Activated CD8-positive, alpha-beta T cell treated with anti-CD3 and anti-CD28 coated beads for 36 hours (primary cell): ENCODE data around the gene CABLES1. TPM values are rescaled to one million over a fixed set of nuclear protein-coding genes. Genes with fewer than 3 reads are reported as not detected.

ENCODE experiments used
- ATAC-seq: fragments of 200-7000 bp; cut with Tn5 transposase; one replicate; pipeline ENCODE4 v1.10.0; 2021; ENCODE audit warnings: mild to moderate bottlenecking, moderate library complexity
- CTCF ChIA-PET: fragments of 350-600 bp; sonication (Branson Sonifier 250); formaldehyde crosslinking; loops from one replicate; lab custom pipeline; 2021; ENCODE audit warnings: antibody characterized with exemption; lab: Charles Lee
- POLR2A ChIA-PET: fragments of 350-600 bp; sonication (Branson Sonifier 250); formaldehyde crosslinking; loops from one replicate; lab custom pipeline; 2021; ENCODE audit warnings: antibody characterized with exemption; lab: Charles Lee
- DNase-seq: peaks from one replicate; pipeline ENCODE4 v3.0.0-alpha.2; 2020
- H3K27ac Mint-ChIP-seq: one replicate; pipeline ENCODE4 v1.8.0; 2021; ENCODE audit warnings: mild to moderate bottlenecking, mixed read lengths
- H3K27me3 Mint-ChIP-seq: one replicate; pipeline ENCODE4 v1.8.0; 2021; ENCODE audit warnings: mixed read lengths
- H3K36me3 Mint-ChIP-seq: one replicate; pipeline ENCODE4 v1.8.0; 2021; ENCODE audit warnings: low read depth, mixed read lengths
- H3K4me1 Mint-ChIP-seq: one replicate; pipeline ENCODE4 v1.8.0; 2021; ENCODE audit warnings: low read depth, mixed read lengths
- H3K4me3 Mint-ChIP-seq: one replicate; pipeline ENCODE4 v1.8.0; 2021; ENCODE audit warnings: mild to moderate bottlenecking, moderate library complexity, mixed read lengths
- H3K9me3 Mint-ChIP-seq: one replicate; pipeline ENCODE4 v1.8.0; 2021; ENCODE audit warnings: mixed read lengths
- intact Hi-C: fragments of 100-400 bp; cut with micrococcal nuclease; formaldehyde crosslinking; loops from one replicate; pipeline ENCODE4 v1.10.0; 2022
- total RNA-seq, 2 experiments: library from RNA; stranded (reverse); gene quantifications; one replicate each; pipeline ENCODE4 v1.2.3, GENCODE V29; 2021
- TF ChIP-seq, protein P1 (sequence below): fragments of 200-600 bp; IDR thresholded peaks from one replicate; pipeline ENCODE4 v1.8.0; 2022; ENCODE audit warnings: antibody characterized with exemption, mild to moderate bottlenecking

The CABLES1 gene
- total RNA-seq, 2 experiments from 2014 or later = 1.8 to 2.0 TPM

DNA sequence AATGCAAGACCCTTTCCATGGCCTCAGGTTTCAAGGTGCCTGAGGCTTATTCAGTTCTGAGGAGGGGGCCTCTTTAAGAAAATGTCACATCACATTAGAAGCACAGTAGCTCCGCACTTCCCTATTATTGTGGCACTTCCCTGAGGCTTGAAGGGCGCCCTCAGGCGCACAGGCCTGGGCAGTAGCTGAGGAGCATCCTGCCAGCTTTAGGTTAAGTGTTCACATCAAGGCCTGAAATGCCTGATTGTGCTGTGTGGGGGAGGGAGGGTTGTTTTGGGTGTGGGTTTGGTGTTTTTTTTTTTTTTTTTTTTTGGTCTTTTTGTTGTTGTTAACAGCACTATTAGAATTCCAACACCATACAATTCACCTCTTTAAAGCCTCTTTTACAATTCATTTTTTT is 107.9 kb downstream of the CABLES1 start:
- Mint-ChIP-seq H3K9me3 (no peaks in the 10 kb centered on the region), H3K4me3 (no peak overlapping the region), H3K27me3 (no peaks in the 10 kb centered on the region), H3K27ac (no peak overlapping the region), H3K36me3 (no peaks in the 10 kb centered on the region), H3K4me1 (peaks cover 10% of the 10 kb centered on the region)
- POLR2A ChIA-PET = no interaction called here
- intact Hi-C loops = no loop called here
- CTCF ChIA-PET = no interaction called here
- TF ChIP-seq, protein P1, sequence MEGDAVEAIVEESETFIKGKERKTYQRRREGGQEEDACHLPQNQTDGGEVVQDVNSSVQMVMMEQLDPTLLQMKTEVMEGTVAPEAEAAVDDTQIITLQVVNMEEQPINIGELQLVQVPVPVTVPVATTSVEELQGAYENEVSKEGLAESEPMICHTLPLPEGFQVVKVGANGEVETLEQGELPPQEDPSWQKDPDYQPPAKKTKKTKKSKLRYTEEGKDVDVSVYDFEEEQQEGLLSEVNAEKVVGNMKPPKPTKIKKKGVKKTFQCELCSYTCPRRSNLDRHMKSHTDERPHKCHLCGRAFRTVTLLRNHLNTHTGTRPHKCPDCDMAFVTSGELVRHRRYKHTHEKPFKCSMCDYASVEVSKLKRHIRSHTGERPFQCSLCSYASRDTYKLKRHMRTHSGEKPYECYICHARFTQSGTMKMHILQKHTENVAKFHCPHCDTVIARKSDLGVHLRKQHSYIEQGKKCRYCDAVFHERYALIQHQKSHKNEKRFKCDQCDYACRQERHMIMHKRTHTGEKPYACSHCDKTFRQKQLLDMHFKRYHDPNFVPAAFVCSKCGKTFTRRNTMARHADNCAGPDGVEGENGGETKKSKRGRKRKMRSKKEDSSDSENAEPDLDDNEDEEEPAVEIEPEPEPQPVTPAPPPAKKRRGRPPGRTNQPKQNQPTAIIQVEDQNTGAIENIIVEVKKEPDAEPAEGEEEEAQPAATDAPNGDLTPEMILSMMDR = no peak
- DNase-seq (no peak), ATAC-seq (no peak)

GRCh38 chr18:23243816-23244215 is 108.5 kb downstream of the CABLES1 start:
- TF ChIP-seq, protein P1 = no peak
- Mint-ChIP-seq H3K36me3 (no peaks in the 10 kb centered on the region), H3K27ac (no peak overlapping the region), H3K9me3 (no peaks in the 10 kb centered on the region), H3K4me1 (peaks cover 4% of the 10 kb centered on the region), H3K27me3 (no peaks in the 10 kb centered on the region), H3K4me3 (no peak overlapping the region)
- DNase-seq (no peak), ATAC-seq (no peak)
- ChIA-PET CTCF (no interaction called here), POLR2A (interaction anchor here (0.8 kb wide), 1 partner anchor 17 kb away, joined by 3 read pairs; no protein-coding TSS in a partner anchor)
- intact Hi-C loops = no loop called here

- CTCF ChIA-PET = no interaction called here
- no peaks in the 10 kb centered on the region for H3K9me3 Mint-ChIP-seq
- H3K4me1 Mint-ChIP-seq = no peaks in the 10 kb centered on the region
- H3K4me3 Mint-ChIP-seq = no peak overlapping the region
- ATAC-seq (no peak), DNase-seq (no peak)
- intact Hi-C loops = no loop called here
- TF ChIP-seq, protein P1 = no peak
- H3K27me3 Mint-ChIP-seq = no peaks in the 10 kb centered on the region
- POLR2A ChIA-PET = interaction anchor here (0.8 kb wide), 1 partner anchor 16 kb away, joined by 3 read pairs; no protein-coding TSS in a partner anchor
- no peak overlapping the region for H3K27ac Mint-ChIP-seq
- no peaks in the 10 kb centered on the region for H3K36me3 Mint-ChIP-seq
These were observed 109.1 kb downstream of the CABLES1 start for GRCh38 chr18:23244401-23244800.

- intact Hi-C loops = no loop called here
- ATAC-seq = no peak
These were observed 110.2 kb downstream of the CABLES1 start for GRCh38 chr18:23245461-23245860.

DNA sequence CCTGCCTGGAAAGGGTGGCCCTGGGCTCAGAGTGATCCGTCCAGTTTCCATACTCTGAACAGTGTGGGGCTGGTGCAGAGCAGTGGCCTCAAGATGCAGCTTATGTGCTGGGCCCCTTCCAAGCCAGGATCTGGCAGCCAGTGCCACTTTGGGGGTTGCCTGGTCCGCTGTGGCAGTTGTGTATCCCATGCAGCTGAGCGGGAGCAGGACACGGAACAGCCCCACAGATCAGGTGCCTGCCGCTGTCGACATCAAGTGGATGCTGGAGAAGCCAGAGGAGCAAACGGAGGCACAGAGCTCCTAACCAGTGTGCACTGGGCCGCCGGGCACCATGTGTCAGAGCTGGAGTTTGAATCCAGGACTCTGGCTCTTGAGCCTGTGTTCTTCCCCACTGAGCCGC is 112.0 kb downstream of the CABLES1 start:
- ChIA-PET POLR2A (interaction anchor here (1.1 kb wide), 1 partner anchor 12 kb away, joined by 4 read pairs; no protein-coding TSS in a partner anchor), CTCF (interaction anchor here (1.3 kb wide), 1 partner anchor 10 kb away, joined by 5 read pairs; no protein-coding TSS in a partner anchor)
- TF ChIP-seq, protein P1 = no peak
- H3K27ac Mint-ChIP-seq = no peak overlapping the region
- no peaks in the 10 kb centered on the region for H3K9me3 Mint-ChIP-seq
- intact Hi-C loops = no loop called here
- no peaks in the 10 kb centered on the region for H3K36me3 Mint-ChIP-seq
- DNase-seq (no peak), ATAC-seq (no peak)
- H3K27me3 Mint-ChIP-seq = no peaks in the 10 kb centered on the region
- peaks cover 2% of the 10 kb centered on the region for H3K4me1 Mint-ChIP-seq
- no peak overlapping the region for H3K4me3 Mint-ChIP-seq

More at GRCh38 chr18:23245461-23245860, 110.2 kb downstream of the CABLES1 start:
- no peaks in the 10 kb centered on the region for H3K36me3 Mint-ChIP-seq
- H3K9me3 Mint-ChIP-seq = no peaks in the 10 kb centered on the region
- ChIA-PET POLR2A (no interaction called here), CTCF (no interaction called here)
- H3K27me3 Mint-ChIP-seq = no peaks in the 10 kb centered on the region
- TF ChIP-seq, protein P1 = no peak
- H3K27ac Mint-ChIP-seq = no peak overlapping the region
- no peak for DNase-seq
- no peaks in the 10 kb centered on the region for H3K4me1 Mint-ChIP-seq
- no peak overlapping the region for H3K4me3 Mint-ChIP-seq
